HepG2 (cell line): ENCODE data around the gene VSIG10L2. TPM values are rescaled to one million over a fixed set of nuclear protein-coding genes. Genes with fewer than 3 reads are reported as not detected.

ENCODE experiments used
- ATAC-seq: fragments of 200-7000 bp; cut with Tn5 transposase; 3 replicates; pipeline ENCODE4 v1.9.1; 2020; ENCODE audit warnings: mild to moderate bottlenecking, moderate library complexity
- BruUV-seq: library from RNA; stranded (reverse); fragments of 400-500 nt; replicated peaks from 2 replicates; lab custom pipeline; 2021; lab: Mats Ljungman, UMichigan
- CTCF ChIA-PET: fragments of 300-600 bp; formaldehyde crosslinking; extraction: SDS; loops from one replicate; lab custom pipeline; 2021; ENCODE audit warnings: low total read pairs, inconsistent platforms, low intra/inter-chr PET ratio; lab: Yijun Ruan, JAX
- POLR2A ChIA-PET: fragments of 350-600 bp; sonication (Branson Sonifier 250); formaldehyde crosslinking; loops from one replicate; lab custom pipeline; 2020; ENCODE audit warnings: antibody characterized with exemption, inconsistent platforms; lab: Yijun Ruan, JAX
- DNase-seq: peaks from one replicate; pipeline ENCODE4 v3.0.0-alpha.2; 2015; ENCODE audit warnings: low spot score
- FAIRE-seq: peaks from 3 replicates; lab custom pipeline; 2011; peaks lifted over from hg19 to GRCh38; lab: Jason Lieb, UNC
- H2AFZ ChIP-seq: one replicate; pipeline ENCODE4 v1.6.1; 2011; ENCODE audit warnings: low read length, inconsistent platforms
- H3K27ac ChIP-seq: fragments of 300-600 bp; 3 replicates; pipeline ENCODE4 v1.8.0; 2011; ENCODE audit warnings: mixed run types, mild to moderate bottlenecking, mixed read lengths, low read length, inconsistent platforms; ENCODE audit not compliant: insufficient read depth; ENCODE audit errors: extremely low read length
- H3K27me3 ChIP-seq, 2 experiments: fragments of 200-600 bp in 1 of 2; 2 replicates in 1 of 2; 3 replicates in 1 of 2; pipeline versions ENCODE4 v1.6.0 to v1.8.0; 2011; ENCODE audit warnings: low read length in 2 of 2, mild to moderate bottlenecking in 2 of 2, moderate library complexity in 2 of 2, inconsistent platforms in 1 of 2; ENCODE audit not compliant: insufficient read depth in 2 of 2, control insufficient read depth in 1 of 2
- H3K36me3 ChIP-seq, 2 experiments: fragments of 200-600 bp in 1 of 2; replicated peaks in 1 of 2; 2 replicates in 1 of 2; 3 replicates in 1 of 2; pipeline versions ENCODE4 v1.5.1 to v1.8.0; 2011; ENCODE audit warnings: low read length in 2 of 2, inconsistent platforms in 1 of 2; ENCODE audit not compliant: insufficient read depth in 2 of 2, control insufficient read depth in 1 of 2
- H3K4me1 ChIP-seq: 2 replicates; pipeline ENCODE4 v1.5.1; 2012; ENCODE audit warnings: low read length, inconsistent platforms; ENCODE audit not compliant: insufficient read depth
- H3K4me2 ChIP-seq: 2 replicates; pipeline ENCODE4 v1.6.0; 2011; ENCODE audit warnings: low read depth, low read length, inconsistent platforms
- H3K4me3 ChIP-seq, 3 experiments: fragments of 200-600 bp in 1 of 3; sonication (generic), shearing (Covaris generic) in 1 of 3; replicated peaks in 1 of 3; 2 replicates each; pipeline ENCODE4 v1.5.1; 2011 to 2016; ENCODE audit warnings: low read length in 3 of 3, inconsistent platforms in 2 of 3, low read depth in 2 of 3, mild to moderate bottlenecking in 2 of 3, control low read depth in 1 of 3, mixed read lengths in 1 of 3; ENCODE audit not compliant: insufficient read depth in 1 of 3
- H3K79me2 ChIP-seq: one replicate; pipeline ENCODE4 v1.6.1; 2011; ENCODE audit warnings: low read length, inconsistent platforms; ENCODE audit not compliant: insufficient read depth
- H3K9ac ChIP-seq: 2 replicates; pipeline ENCODE4 v1.6.0; 2011; ENCODE audit warnings: mild to moderate bottlenecking, low read depth, low read length, inconsistent platforms; ENCODE audit not compliant: insufficient read depth
- H3K9me3 ChIP-seq: 2 replicates; pipeline ENCODE4 v1.5.1; 2012; ENCODE audit warnings: mild to moderate bottlenecking, low read length
- H4K20me1 ChIP-seq: 2 replicates; pipeline ENCODE4 v1.6.0; 2011; ENCODE audit warnings: inconsistent platforms, mild to moderate bottlenecking, low read length, moderate library complexity; ENCODE audit not compliant: insufficient read depth
- ASH2L ChIP-seq: fragments of 300-600, 200-600 bp; sonication (generic); IDR thresholded peaks from 2 replicates; pipeline ENCODE4 v1.7.0; 2017; ENCODE audit warnings: low read depth, mild to moderate bottlenecking, moderate library complexity, mixed read lengths, low read length; ENCODE audit not compliant: insufficient read length
- CREM ChIP-seq, 2 experiments: sonication (generic) in 1 of 2; formaldehyde crosslinking in 1 of 2; IDR thresholded peaks; 2 replicates each; pipeline versions ENCODE4 v1.4.0 to v1.6.1; 2016 to 2020; ENCODE audit warnings: antibody characterized with exemption in 1 of 2, mild to moderate bottlenecking in 1 of 2, missing genetic modification reagents in 1 of 2
- GABPA ChIP-seq, 2 experiments: IDR thresholded peaks; 2 replicates each; pipeline ENCODE4 v1.6.1; 2011 to 2016; ENCODE audit warnings: low read depth in 2 of 2, low read length in 1 of 2, missing biosample characterization in 1 of 2, missing genetic modification characterization in 1 of 2
- NR0B2 ChIP-seq: sonication (generic); formaldehyde crosslinking; IDR thresholded peaks from 2 replicates; pipeline ENCODE4 v1.4.0; 2020; ENCODE audit warnings: mild to moderate bottlenecking, missing genetic modification reagents
- SIN3A ChIP-seq: IDR thresholded peaks from 2 replicates; pipeline ENCODE4 v1.6.1; 2011; ENCODE audit warnings: low read depth, mild to moderate bottlenecking, control low read depth, low read length, borderline replicate concordance
- ZNF143 ChIP-seq: sonication (generic); formaldehyde crosslinking; IDR thresholded peaks from 2 replicates; pipeline ENCODE4 v1.4.0; 2020; ENCODE audit warnings: missing genetic modification reagents
- WGBS: methylation state at CpG from one replicate; pipeline ENCODE4 v1.1.6; 2017; ENCODE audit warnings: low lambda C conversion rate; 5-methylcytosine and 5-hydroxymethylcytosine counted together
- in situ Hi-C: cut with HindIII; loops from 2 replicates; pipeline ENCODE4 v1.10.0; 2017; ENCODE audit warnings: low pct_unique_long_range_greater_than_20kb; ENCODE audit not compliant: extremely low pct_ligation_motif_present
- intact Hi-C: fragments of 100-400 bp; cut with micrococcal nuclease; formaldehyde crosslinking; loops from one replicate; pipeline ENCODE4 v1.10.0; 2022; ENCODE audit not compliant: unreplicated experiment
- polyA plus RNA-seq, 8 experiments: library from polyadenylated mRNA; depleted of rRNA in 3 of 8; stranded (reverse) in 7 of 8; unstranded in 1 of 8; fragments of >200 nt; fragmentation: Illumina TruSeq in 4 of 8; extraction: Trizol in 4 of 8; gene quantifications; 2 replicates each; pipeline versions ENCODE4 v1.2.1 to v1.2.3, GENCODE V29; 2011 to 2016; ENCODE audit warnings: low read depth in 4 of 8, missing spikeins in 1 of 8, mixed read lengths in 1 of 8; ENCODE audit not compliant: insufficient read depth in 1 of 8
- total RNA-seq, 5 experiments: library from RNA; depleted of rRNA; stranded (reverse); fragments of >200 nt; fragmentation: Illumina TruSeq; extraction: Trizol; gene quantifications; 2 replicates each; pipeline ENCODE4 v1.2.3, GENCODE V29; 2016; ENCODE audit warnings: low read depth in 1 of 5

The VSIG10L2 gene
- total and polyA plus RNA-seq, 2 of the 13 experiments (the other 11 are each of a cell fraction or from before 2014, with no cell fraction given), result 0.21 TPM; not detected in 1

GRCh38 chr11:125935618-125936199 is 10.1 kb upstream of the VSIG10L2 start:
- Histone ChIP-seq H3K4me3 (no peak overlapping the region; a peak in 1 of 6 replicates), H3K27me3 (0 out of 5 replicates have a peak, but pooled peaks cover 0 to 8% of the 10 kb centered on the region in 2 experiments), H3K4me1 (peaks cover 21% of the 10 kb centered on the region), H3K4me2 (peak overlapping the region; percentile 34), H3K9me3 (no peaks in the 10 kb centered on the region), H3K9ac (no peak overlapping the region), H3K79me2 (no peaks in the 10 kb centered on the region), H4K20me1 (no peaks in the 10 kb centered on the region), H3K27ac (no peak overlapping the region), H2AFZ (no peak overlapping the region), H3K36me3 (no peaks in the 10 kb centered on the region)
- POLR2A ChIA-PET, result no interaction called here
- DNase-seq, result no peak
- ATAC-seq, result peak; percentile 65
- FAIRE-seq, result no peak
- CTCF ChIA-PET, result no interaction called here
- intact Hi-C loops, result no loop called here
- no TSS peak for BruUV-seq
- 31% methylated on average over 12 of the region's 12 CpGs for WGBS
- TF ChIP-seq ZNF143 (CRISPR knock-in tag) (0 out of 2 replicates have a peak, but pooled peaks have one; percentile 23), ASH2L (no peak)
- in situ Hi-C loops, result no loop called here

GRCh38 chr11:125938418-125938817 is 7.4 kb upstream of the VSIG10L2 start:
- DNase-seq (no peak), FAIRE-seq (no peak), ATAC-seq (no peak)
- ChIA-PET POLR2A (no interaction called here), CTCF (no interaction called here)
- Histone ChIP-seq H3K4me3 (no peak overlapping the region), H3K79me2 (no peaks in the 10 kb centered on the region), H3K36me3 (no peaks in the 10 kb centered on the region), H4K20me1 (no peaks in the 10 kb centered on the region), H2AFZ (peak overlapping the region; percentile 52), H3K4me1 (peaks cover 46% of the 10 kb centered on the region), H3K9ac (no peak overlapping the region), H3K9me3 (no peaks in the 10 kb centered on the region), H3K27me3 (no peaks in the 10 kb centered on the region), H3K4me2 (no peak overlapping the region), H3K27ac (no peak overlapping the region)
- intact Hi-C loops (no loop called here), in situ Hi-C loops (no loop called here)
- TF ChIP-seq ZNF143 (CRISPR knock-in tag) (no peak), SIN3A (no peak), GABPA (IDR thresholded peaks at IDR 0.05; ENCODE audit: low read depth, low read length) (peak; percentile 53), GABPA (CRISPR knock-in tag; IDR thresholded peaks at IDR 0.05; ENCODE audit: low read depth) (peak; percentile 70), NR0B2 (CRISPR knock-in tag) (no peak), CREM (IDR thresholded peaks at IDR 0.05) (no peak), CREM (CRISPR knock-in tag; IDR thresholded peaks at IDR 0.05) (no peak)
- 66% methylated on average over 5 of the region's 5 CpGs for WGBS
- no TSS peak for BruUV-seq
